GM23248 (cell line): ENCODE measurements around the gene TMEM52B.

ENCODE experiments used
- EZH2 ChIP-seq: fragments of 200-600 bp; sonication (generic); IDR thresholded peaks from 2 replicates; pipeline ENCODE4 v1.6.1; 2018; ENCODE audit warnings: antibody characterized with exemption, mild to moderate bottlenecking; ENCODE audit not compliant: insufficient read depth, poor library complexity, severe bottlenecking
- EZH2phosphoT487 ChIP-seq: fragments of 200-600 bp; sonication (generic); IDR thresholded peaks from 2 replicates; pipeline ENCODE4 v1.6.1; 2018; ENCODE audit warnings: antibody characterized with exemption, moderate library complexity, mild to moderate bottlenecking, low read depth; ENCODE audit not compliant: insufficient read depth

GRCh38 chr12:10226731-10227130, 47.9 kb downstream of the TMEM52B start:
- TF ChIP-seq EZH2phosphoT487 (no peak), EZH2 (no peak)
